ENCODE data around the gene CSNK1E.

Gene CSNK1E

DNA sequence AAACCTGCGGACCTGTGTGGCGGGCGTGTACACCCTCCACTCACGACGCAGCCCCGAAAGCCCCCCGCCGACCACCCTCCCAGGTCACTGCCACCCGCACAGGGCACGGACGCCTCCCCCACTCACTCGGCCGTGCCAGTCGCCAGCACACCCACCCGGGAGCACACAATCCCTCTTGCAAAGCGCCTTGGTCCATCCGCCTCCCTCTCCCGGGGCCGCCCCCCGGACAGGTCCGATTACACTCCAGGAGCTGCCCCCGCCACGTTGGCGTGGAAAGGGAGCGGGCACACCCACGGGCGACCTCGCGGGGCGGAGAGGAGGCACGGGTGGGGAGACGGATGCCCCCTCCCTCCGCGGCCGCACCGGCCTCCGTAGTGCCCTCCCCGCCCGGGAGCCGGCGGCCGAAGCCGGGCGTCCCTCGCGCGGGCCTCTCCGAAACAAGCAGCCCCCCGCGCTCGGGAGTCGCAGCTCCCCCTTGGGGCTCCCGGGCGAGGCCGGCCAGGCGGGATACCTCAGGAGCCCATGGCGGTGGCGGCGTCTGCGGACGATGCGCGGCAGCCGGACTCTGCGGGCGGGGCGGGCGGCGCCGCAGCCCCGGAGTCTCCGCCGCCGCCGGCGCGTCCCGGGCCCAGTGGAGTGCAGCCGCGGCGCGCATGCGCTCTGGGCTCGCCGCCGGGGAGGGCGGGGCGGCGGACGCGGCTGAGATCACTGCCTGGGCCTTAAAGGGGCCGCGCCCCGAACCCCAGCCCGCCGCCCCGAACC lies 44.7 kb downstream of the CSNK1E start, which contains the start of gene TMEM184B:
TMEM184B (minus strand) TSS at position 638 of the 762 bp plus-strand sequence. CDS start 25,049 bp downstream, outside the sequence.
- peak in 1 of 2 donors; percentile 80 for DNase-seq

DNA sequence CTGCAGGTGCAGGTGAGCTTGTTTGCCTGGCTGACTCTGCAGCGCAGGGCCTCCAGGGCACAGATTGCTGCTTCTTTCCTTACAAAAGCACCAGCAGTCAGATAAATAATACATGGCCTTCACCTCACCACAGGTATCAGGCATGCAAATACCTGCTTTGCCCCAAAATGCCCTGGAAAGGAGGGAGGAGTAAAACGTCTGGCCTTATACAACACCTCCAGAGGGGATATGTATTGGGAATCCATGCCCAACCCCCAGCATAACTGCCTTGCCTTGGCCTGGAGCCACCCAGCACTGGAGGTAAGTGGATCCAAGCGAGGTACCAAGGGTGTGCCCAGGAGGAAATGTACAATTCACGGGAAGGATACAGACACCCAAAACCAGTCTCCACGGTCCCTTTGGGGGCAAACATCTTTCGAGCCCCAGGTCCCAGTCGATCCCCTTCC lies 45.3 kb downstream of the CSNK1E start:
- DNase-seq: no peak

DNA sequence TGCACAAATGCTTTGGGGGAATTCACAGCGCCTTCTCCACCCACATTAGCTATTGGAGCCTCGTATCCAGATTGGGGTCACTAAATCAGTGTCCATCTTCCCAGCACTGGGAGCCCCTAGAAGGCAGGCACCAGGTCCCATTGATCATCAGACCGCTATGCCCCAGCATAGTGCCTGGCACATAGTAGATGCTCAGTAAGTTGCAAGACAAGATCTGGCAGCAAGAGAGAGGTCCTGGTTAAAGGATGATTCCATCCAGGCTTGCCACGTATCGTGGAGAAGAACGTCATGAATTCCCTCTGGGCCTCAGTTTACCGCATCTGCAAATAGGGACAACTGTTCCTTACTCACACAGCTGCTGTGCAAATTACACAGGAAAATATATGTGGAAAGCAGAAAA lies 46.1 kb downstream of the CSNK1E start:
- no peak for DNase-seq

DNA sequence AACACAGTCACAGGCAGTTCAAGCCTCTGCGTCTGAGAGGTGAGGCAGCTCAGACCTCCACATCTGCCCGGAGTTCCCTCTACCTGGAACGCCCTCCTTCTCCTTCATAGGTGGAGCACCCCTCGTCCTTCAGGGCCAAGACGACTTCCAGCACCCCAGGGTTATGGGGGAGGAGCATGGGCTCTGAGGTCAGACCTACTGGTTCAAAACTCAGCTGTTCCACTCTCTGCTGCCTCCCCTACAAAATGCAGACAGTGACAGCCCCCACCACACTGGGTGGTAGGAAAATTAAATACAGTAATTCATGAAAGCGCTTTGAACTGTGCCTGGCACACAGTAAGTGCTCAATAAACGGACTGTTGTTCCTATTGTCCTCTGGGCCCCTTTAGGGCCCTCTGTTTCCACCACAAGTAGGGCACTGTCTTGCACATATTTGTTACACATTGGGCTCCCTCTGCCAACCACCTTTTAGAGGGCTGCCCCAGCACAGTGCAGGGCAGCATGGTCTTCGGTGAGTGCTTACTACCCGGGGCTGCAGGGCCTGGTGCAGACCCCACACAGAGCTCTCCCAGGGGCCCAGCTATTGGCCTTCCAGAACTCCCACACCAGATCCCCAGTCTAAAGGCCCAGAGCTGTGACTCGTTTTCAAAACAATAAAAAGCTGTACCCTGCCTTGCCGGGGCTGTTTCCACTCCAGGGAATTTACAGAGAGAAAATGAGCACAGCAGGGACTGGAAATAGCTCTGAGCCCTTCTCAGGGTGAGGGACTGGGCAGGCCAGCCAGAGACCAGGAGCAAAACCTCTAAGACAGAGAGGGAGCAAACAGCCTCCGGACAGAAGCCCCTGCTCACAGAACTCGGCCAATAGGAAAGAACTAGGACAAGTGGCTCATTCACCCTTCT lies 46.9 kb downstream of the CSNK1E start:
- no peak for DNase-seq

DNA sequence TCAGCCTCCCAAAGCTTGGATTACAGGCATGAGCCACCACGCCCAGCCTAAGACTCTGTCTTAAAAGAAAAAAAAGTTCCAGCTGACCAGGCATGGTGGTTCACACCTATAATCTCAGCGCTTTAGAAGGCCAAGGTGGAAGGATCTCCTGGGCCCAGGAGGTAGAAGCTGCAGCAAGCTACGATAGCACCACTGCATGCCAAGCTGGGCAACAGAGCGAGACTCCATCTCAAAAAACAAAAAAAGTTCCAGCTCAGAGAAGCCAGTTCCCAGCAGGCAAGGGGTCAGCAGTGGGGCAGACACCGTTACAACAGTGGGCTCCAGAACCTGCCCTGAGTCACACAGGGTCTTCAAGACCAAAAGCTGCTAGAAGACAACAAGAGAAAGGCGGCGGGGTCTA lies 47.8 kb downstream of the CSNK1E start:
- no peak for DNase-seq

DNA sequence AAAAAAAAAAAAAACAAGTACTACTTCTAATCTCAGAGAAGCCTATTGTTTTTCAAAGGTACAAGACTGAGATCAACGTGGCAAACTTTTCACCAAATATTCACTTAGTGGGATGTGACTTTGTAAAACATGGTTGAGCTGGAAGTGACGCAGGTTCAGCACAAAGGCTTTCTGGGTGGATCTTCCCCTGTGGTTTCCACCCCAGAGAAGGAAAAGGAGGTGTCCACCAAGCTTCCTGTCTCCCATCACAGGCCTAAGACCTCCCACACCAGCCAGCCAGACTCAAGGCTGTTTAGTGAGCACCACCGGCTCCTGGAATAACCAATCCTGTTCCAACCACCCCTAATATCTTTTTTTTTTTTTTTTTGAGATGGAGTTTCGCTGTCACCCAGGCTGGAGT lies 50.1 kb downstream of the CSNK1E start:
- DNase-seq: peak in 1 of 2 donors; percentile 76

DNA sequence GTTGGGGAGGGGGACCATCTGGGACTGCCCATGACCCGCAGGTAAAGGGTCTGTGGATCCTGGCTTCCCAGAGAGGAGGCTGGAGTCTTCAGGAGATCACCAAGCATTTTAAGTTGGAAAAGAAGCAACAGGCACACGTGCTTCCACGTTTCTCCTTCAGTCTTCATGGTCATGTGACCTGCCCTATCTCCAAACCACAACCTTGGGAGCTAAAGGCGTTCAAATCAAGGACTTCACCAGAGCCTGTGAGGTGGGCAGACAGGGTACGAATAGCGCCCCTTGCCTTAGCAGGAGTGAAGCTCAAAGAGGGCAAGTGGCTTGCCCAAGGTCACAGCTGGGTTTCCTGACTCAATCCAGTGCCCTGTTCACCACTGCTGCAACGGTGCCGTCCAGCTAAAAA lies 51.1 kb downstream of the CSNK1E start:
- no peak for DNase-seq

DNA sequence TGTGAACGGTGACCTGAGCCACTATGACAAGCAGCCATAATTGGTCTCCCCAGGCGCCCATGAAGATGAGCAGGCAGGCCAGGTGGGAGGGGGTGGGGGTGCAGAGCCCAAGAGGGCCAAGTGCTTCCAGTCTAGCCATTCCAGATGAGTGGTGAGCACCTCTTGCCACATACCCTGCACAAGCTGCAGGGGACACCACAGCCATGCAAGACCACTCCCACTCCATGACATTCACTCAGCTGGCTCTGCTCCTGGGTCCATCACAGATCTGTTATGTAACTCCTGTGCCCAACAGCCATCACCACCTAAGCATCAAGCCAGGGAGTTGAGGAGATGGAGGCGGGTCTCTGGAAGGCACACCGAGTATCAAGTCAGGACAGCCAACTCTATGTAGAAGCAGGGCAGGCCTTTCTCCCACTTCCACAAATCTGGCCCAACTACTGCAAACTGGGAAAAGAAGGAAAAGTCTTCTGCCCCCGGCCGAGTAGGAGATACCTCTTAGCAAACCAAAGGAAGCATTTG lies 52.9 kb downstream of the CSNK1E start:
- DNase-seq: no peak

DNA sequence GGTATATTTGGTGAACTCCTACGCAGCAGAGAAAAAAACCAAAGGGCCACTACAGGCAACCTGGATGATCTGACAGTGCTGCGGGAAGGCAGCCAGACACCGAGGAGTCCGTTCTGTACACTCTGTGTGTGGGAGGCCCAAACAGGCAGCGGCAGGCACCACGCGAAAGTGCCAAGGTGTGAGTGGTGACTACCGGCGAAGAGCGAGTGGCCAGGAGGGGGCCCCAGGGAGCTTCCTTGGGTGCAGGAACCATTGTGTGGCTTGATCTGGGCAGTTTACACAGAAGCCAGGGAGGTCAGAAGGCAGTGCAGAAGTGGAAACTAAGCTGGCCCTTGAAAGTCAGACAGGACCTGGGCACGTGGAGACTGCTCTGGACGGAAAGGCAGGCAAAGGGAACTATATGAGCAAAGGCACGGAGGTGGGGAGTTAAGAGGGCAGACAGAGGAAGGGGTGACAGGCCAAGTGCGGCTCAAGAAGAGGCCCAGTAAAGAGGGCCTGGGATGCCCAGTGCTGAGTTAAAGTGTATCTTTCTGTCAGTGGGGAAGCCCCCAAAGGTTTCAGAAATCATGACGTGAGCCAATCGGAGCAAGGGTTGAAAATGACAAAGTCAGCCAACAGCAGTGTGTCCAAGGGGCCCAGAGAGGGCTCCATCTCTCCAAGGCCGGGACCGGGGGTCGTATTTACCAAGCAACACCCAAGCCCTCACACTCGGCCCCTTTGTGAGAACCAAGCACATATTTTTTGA lies 55.0 kb downstream of the CSNK1E start:
- DNase-seq: no peak

DNA sequence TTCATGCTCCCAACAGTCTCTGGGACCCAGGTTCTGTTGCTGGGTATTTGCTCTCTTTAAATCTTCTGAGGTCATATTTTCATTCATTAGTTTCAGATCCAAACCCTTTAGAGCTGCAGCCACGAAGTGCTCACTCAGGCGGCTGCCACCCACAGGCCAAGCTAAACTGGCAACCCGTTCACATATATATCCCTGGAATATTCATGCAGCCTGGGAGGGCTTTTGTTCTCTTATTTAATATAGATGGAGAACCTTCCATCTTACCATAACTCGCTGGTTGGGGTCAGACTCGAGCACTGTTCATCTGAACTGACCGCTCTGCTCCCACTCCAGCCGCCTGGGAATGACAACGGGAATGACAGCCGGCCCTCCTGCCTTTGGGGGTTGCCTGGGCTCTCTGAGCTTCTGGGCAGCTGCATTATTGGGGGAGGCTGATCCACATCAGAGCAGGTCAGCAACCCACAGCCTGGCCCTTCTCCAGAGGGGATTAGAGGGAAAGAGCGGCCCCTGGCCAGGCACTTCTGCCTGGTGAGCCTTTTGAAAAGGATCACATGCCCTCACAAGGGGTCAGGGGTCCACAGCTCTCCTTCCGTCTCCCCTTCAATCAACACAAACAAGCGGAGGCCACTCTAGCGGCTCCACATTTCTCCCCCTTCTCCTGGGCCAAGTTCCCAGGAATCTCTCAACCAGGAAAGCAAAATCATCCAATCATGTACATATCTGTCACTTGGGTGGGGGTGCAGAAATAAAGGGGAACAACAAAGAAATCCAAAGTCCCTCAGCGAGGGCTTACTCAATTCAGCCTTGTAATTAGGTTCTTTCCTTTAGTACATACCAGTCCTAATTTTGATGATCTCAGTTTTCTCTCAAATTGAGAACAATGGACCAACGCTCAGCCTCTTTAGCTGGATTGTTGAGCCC lies 56.2 kb downstream of the CSNK1E start:
- no peak for DNase-seq

DNA sequence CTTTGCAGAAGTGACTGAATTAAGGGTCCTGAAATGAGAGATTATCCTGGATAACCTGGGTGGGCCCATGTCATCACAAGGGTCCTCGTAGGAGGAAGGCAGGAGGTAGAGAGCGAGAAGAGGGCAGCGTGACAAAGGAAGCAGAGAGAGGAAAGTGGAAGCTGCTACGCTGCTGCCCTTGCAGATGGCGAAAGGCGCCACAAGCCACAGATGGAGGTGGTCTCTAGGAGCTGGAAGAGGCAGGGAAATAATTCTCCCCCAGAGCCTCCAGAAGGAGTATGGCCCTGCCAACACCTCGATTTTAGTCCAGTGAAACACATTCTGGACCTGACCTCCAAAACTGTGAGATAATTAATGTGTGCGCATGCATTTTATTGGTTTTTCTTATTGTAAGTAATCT lies 57.9 kb downstream of the CSNK1E start:
- no peak for DNase-seq

DNA sequence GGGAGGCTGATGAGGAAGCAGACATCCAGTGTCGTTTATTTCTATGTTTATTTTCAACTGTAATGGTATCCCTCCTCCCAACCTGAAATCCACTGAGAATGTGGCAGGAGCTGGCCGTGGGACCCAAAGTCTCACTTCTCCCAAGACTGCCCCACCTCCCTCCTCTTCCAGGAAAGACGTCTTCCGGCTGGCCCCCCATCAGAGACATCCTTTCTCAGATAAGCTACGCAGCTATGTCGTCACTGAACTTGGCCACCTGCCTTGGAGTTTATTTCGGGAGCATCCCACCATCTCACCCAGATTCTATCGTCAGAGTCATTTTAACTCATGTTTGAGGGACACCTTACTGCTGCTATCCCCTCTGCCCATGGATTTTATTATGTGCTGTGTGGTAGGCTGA lies 58.3 kb downstream of the CSNK1E start:
- no peak for DNase-seq

DNA sequence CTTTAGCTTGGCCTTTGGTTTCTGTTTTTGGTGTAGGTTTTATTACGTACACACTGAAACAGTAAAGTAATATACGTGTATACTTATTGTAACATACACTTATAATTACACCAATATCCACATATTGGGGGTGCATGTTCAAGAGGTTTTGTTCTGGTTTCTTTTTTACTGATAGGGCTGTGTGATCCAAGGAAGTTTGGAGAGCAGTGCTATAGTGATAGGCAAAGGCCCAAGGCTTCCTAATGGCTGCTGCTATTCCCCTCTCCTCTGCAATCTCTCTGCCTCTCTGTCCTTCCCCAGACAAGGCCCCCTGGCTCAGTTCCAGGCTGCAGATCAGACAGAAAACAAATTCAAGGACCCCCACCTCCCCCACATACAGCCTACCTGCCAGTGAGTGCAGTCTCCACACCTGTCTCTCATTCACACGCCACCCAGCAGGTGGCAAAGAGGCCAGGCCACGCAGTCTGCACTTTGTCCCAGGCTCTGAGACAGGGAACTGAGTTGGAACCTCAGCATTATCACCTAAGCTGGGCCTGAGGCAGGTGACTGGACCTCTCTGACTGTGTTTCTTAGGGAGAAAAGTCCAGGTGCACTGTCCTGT lies 59.5 kb downstream of the CSNK1E start:
- DNase-seq: no peak

DNA sequence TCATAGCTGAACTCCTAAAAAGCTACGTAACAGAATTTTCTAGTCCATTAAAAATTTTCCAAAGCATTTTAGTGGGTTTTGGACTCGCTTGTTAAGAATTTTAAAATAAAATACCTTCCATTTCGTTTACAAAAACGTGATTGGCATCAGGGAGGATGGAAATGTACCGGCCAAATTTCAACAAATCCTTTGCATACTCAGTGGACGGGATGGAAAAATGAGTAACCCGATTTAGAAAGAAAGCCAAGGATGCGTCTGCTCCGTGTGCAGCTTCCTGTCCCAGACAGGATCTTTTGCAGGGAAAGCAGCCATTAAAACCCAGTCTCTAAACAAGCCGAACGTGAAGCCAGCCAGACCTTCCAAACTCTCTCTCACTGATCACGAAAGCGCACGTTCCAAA lies 60.1 kb downstream of the CSNK1E start:
- DNase-seq: no peak

DNA sequence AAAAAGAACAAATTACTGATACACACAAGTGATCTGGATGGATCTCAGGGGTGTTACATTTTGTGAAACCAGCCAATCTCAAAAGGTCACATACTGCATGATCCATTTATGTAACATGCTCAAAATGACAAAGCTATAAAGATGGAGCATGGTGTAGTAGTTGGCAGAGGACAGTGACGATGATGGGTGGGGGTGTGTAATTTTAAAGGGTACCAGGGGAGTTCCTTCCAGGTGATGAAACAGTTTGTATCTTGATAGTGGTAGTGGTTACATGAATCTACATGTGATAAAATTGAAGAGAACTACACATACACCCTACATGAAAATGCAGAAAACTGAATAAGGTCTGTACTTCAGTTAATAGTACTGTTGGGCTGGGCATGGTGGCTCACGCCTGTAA lies 61.5 kb downstream of the CSNK1E start:
- DNase-seq: no peak

DNA sequence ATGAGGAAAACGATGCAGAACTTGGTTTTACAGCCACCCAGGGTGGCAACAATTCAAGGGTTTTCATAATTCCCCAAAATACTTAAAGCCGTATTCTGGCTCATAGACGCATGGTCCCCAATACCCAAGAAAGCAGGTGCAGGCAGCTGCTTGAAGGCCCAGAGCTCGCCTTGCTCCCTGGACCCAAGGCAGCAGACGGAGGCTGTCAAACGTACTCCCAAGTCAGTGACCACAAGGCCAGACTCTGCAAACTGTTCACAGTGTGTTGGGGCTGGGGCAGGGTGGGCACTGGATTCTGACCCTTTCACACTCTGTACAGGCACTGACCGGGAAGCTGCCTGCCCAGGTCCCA lies 65.9 kb downstream of the CSNK1E start:
- DNase-seq: no peak

DNA sequence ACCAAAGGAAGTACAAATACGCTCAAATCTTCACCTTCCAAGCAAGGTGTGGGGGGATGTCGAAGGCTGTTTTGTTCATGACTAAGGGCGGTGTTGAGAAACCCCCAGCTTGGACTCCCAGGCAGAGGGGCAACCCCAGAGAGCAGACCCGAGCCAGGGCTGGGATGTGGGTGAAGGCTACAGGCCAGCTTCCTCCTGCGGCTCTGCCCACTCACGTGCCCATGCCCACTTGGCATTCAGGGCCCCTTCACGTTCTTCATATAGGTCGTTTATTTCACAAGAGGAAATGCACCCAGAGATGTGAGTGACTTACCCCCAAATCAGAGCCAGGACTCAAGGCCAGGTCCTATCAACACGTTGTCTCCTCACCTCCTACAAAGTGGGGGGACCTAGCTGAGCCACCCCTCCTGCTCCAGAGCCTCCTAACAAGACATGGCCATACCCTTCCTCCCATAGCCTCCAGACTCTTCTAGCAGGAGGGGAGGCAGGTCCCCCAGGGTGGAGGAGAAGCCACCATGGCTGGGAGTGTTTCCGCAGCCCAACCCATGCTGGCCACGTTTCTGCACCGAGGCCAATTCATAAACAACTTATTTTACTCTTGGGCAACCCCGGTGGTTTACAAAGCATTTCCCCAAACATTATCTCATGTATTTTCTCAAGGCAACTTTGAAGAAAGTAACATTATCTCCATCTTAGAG lies 66.4 kb downstream of the CSNK1E start:
- no peak for DNase-seq

DNA sequence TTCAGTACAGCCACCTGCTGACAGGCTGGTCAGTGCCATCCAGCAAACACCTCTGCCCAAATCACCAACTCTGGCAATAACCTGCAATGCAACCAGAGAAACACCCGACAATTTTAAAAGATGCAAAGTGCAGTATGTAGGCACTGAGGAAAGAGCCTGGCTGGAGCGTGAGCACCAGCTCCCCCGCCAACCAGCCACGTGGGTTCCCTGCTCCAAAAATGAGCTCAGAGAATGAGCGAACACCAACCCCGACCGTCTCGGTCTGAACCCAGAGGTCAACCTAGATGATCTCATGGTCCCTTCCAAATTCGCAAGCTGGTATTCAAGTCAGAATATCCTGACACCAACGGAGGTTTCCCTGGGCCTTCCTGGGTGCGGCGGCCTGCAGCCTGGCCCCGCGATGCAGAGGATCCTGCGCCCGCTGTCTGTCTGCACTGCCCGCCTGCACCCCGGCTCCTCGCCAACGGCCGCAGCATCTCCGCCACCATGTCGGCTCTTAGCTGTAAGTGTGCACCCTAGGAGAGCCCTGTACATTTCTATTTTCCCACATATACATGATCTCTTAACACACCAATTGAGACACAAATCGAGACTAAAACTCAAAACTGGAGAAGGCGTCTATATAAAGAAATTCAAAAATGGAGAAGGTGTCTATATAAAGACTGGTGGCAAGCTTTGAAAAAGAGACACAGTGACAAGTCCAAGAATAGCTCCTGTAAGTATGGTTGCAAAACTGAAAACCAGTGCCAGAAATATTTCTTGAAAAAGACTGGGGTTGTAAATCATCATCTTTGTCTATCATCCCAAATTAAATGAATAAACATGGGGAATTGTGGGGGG lies 67.2 kb downstream of the CSNK1E start:
- DNase-seq: no peak

DNA sequence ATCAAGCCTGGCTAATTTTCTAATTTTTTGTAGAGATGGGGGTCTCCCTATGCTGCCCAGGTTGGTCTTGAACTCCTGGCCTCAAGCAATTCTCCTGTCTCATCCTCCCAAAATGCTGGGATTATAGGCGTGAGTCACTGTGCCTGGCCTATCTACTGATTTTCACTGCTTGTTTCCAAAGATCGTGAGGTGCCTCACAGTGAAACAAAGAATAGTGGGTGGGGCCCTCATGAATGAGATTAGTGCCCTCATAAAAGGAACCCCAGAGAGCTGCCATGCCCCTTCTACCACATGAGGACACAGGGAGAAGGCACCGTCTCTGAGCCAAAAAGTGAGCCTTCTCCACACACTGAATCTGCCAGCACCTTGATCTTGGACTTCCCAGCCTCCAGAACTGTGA lies 67.9 kb downstream of the CSNK1E start:
- DNase-seq: no peak

DNA sequence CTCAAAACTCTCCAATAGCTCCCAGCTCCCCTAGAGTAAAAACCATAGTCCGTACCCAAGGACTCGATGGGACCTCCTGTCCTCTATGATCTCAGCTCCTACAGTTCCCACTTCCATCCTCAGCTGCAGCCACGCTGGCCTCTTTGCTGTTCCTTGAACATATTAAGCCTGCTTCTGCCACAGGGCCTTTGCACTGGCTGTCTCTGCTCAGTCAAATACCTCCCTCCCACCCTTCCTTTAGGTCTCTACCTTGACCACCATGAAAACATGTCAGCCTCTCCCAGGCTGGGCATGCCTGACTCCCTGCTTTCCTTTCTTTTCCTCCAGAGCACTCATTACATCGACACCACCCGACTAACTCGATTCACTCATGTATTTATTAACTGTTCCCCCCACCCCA lies 69.0 kb downstream of the CSNK1E start:
- no peak for DNase-seq
